ENCODE measurements around the gene GPC5. TPM values are rescaled to one million over a fixed set of nuclear protein-coding genes. Genes with fewer than 3 reads are reported as not detected.
A peak's percentile ranks its signal among the peaks of the same experiment; 100 is the strongest.

The GPC5 gene
- total RNA-seq, 1 donor, result not detected

GRCh38 chr13:92097337-92097903 is 699.0 kb downstream of the GPC5 start:
- TF ChIP-seq, protein P1, sequence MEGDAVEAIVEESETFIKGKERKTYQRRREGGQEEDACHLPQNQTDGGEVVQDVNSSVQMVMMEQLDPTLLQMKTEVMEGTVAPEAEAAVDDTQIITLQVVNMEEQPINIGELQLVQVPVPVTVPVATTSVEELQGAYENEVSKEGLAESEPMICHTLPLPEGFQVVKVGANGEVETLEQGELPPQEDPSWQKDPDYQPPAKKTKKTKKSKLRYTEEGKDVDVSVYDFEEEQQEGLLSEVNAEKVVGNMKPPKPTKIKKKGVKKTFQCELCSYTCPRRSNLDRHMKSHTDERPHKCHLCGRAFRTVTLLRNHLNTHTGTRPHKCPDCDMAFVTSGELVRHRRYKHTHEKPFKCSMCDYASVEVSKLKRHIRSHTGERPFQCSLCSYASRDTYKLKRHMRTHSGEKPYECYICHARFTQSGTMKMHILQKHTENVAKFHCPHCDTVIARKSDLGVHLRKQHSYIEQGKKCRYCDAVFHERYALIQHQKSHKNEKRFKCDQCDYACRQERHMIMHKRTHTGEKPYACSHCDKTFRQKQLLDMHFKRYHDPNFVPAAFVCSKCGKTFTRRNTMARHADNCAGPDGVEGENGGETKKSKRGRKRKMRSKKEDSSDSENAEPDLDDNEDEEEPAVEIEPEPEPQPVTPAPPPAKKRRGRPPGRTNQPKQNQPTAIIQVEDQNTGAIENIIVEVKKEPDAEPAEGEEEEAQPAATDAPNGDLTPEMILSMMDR (IDR thresholded peaks at IDR 0.05; ENCODE audit: insufficient read depth, low read depth, low read length), result no peak
- no peak overlapping the region for H3K4me3 ChIP-seq (ENCODE audit: low read depth, low read length)
- peak; percentile 4 for DNase-seq (ENCODE audit: low read depth)

DNA sequence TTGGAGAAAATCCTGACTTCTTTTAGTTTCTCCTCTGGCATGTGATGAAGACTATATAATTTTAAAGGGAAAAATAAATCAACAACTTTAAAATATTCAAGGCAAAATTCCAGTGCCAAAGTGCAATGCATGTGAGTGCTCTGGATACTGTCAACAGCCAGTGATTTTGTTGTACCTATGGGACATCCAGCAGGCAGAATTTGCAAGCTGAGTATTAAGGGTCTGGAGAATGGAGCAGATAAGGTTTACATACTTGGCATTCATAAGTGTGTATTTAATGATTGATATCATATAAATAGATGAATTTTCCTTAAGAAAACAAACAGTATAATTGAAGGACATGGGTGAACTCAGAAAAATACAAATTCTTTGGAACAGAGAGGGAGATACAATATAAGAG is 703.4 kb downstream of the GPC5 start:
- H3K4me3 ChIP-seq (ENCODE audit: low read depth, low read length), result no peak overlapping the region
- TF ChIP-seq, protein P1 (IDR thresholded peaks at IDR 0.05; ENCODE audit: insufficient read depth, low read depth, low read length), result no peak
- no peak for DNase-seq (ENCODE audit: low read depth)

- H3K4me3 ChIP-seq (ENCODE audit: low read depth, low read length), result no peak overlapping the region
- DNase-seq (ENCODE audit: low read depth), result peak; percentile 8
- TF ChIP-seq, protein P1 (IDR thresholded peaks at IDR 0.05; ENCODE audit: insufficient read depth, low read depth, low read length), result no peak
Observed at GRCh38 chr13:92103689-92104153, 705.3 kb downstream of the GPC5 start.

DNA sequence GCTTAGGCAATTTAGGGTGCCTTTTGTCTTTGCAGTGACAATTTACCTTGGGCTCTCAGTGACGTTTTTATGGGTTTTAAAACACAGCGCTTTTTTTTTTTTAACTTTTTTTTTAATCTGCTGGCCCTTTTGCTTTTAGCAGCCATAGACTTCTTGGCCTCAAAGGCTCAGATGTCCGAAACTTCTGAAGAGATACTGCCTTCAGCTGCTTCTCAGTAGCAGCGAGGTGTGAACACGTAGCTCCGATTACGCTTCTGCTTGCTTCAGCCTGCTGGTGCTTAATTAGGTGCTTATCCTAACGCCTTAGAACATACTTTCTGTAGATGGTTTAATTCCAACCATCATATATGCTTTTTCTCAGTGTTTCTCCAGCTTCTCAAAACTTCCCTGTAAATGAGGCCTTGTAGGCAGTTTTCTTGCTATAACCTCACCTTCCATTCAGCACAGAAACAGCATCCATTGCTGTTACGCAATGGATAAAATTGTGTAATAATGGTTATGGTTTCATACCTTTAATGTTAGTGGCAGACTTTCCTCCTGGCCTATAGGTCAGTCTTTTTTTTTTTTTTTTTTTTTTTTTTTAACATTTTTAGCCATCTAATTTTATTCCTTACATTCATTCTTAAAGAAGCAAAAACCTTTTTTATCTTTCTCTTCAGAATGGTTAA is 723.9 kb downstream of the GPC5 start:
- no peak for DNase-seq (ENCODE audit: low read depth)
- TF ChIP-seq, protein P1 (IDR thresholded peaks at IDR 0.05; ENCODE audit: insufficient read depth, low read depth, low read length), result no peak
- no peak overlapping the region for H3K4me3 ChIP-seq (ENCODE audit: low read depth, low read length)

DNA sequence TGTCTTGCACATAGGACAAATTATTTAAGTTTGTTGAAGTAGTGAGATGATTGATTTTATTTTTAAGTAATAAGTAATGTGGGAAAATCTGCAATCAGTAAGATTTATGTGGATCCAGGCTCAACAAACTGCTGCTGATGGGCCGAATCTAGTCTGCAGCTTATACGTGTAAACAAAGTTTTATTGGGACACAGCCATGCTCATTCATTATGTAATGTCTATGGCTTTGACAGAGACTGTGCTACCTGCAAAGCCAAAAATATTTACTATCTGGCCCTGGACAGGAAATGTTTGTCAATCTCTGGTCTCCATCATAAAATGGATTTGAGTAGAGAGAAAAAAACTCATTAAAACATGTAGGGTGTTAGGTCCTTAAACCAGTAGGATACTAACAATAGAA is 728.0 kb downstream of the GPC5 start:
- TF ChIP-seq, protein P1 (IDR thresholded peaks at IDR 0.05; ENCODE audit: insufficient read depth, low read depth, low read length), result no peak
- no peak overlapping the region for H3K4me3 ChIP-seq (ENCODE audit: low read depth, low read length)
- DNase-seq (ENCODE audit: low read depth), result no peak

DNA sequence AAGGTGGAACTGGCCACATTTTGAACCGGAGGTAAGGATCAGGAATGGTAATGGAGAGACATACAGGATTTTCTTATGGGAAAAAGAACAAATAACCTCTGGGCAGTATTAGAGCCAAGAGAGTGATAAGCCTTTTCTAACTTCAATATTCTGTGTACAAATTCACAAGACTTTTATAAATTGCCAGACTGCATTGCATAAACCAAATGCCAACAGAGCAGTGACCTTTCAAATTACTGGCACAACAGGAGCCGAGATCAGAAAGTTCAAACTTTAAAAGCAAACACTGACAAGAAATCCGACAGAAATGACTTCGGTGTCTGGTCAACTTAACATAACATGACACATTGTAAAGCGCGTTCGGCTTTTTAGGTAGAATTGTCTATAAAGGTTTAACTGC is 737.1 kb downstream of the GPC5 start:
- TF ChIP-seq, protein P1 (IDR thresholded peaks at IDR 0.05; ENCODE audit: insufficient read depth, low read depth, low read length), result no peak
- DNase-seq (ENCODE audit: low read depth), result no peak
- H3K4me3 ChIP-seq (ENCODE audit: low read depth, low read length), result no peak overlapping the region
